Measurements from ENCODE around the gene ST6GALNAC4. TPM values are rescaled to one million over a fixed set of nuclear protein-coding genes. Genes with fewer than 3 reads are reported as not detected.

ST6GALNAC4 gene
- total RNA-seq, 1 experiment from 2014 or later, result 15.4 TPM

DNA sequence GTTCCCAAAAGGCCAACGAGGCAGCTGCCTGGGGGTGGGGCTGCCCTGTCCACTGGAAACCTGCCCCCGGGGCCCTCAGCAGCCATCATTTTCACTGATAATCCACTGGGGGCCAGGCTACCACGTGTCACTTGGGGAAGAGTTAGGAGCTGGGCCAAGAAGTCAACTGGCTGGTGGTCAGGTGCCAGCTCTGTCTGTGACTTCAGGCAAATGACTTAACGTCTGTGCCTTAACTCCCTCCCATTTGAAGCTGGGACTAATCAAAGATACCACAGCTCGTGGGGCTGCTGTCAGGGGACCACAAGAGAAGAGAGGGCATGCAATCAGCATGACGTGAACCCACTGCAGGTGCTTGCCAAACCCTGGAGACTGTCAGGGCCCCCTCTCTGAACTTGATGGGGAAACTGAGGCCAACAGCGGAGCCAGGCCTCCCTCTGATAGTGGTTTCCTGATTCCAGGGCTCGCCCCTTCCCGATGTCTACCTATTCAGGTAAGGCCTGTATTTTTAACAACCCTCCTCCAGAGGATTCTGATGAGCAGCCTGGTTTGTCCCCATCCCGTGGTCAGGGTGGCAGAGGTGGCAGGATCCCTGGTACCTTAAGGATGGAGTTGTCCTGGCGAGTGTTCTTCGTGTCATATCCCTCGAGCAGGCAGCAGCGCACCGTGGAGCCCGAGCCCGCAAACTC is 33.1 kb upstream of the ST6GALNAC4 start:
- Mint-ChIP-seq H3K9me3 (no peaks in the 10 kb centered on the region), H3K4me1 (peaks cover 0 to 6% of the 10 kb centered on the region in 2 experiments; a peak in 1 of 4 replicates), H3K36me3 (ENCODE audit: insufficient read depth in 1 of 3, low read depth in 3 of 3) (peaks cover 6 to 35% (median 19%) of the 10 kb centered on the region in 3 experiments), H3K27me3 (ENCODE audit: low read depth) (no peaks in the 10 kb centered on the region), H3K4me3 (no peak overlapping the region; a peak in 1 of 5 replicates), H3K27ac (peak overlapping the region in 2 of 3 experiments; percentile 33 to 88; a peak in 4 of 7 replicates)
- Histone ChIP-seq H2BK12ac (ENCODE audit: insufficient read length, low read depth, low read length) (no peak overlapping the region), H2AFZ (ENCODE audit: low read length) (no peak overlapping the region), H2BK15ac (ENCODE audit: low read depth, low read length) (no peak overlapping the region), H2BK120ac (ENCODE audit: low read depth, low read length, poor library complexity, severe bottlenecking) (no peak overlapping the region), H3K9ac (ENCODE audit: extremely low read depth, insufficient read length, low read length) (no peak overlapping the region), H3K79me1 (ENCODE audit: insufficient read depth, low read depth, low read length, poor library complexity, severe bottlenecking) (peaks cover 3% of the 10 kb centered on the region), H2BK20ac (ENCODE audit: low read depth, low read length, poor library complexity, severe bottlenecking) (no peak overlapping the region), H4K5ac (ENCODE audit: insufficient read length, low read depth, low read length) (no peak overlapping the region), H3K9me3 (ENCODE audit: control insufficient read depth, low read depth, low read length) (no peaks in the 10 kb centered on the region), H2BK5ac (ENCODE audit: insufficient read length, low read length) (no peak overlapping the region), H3K18ac (ENCODE audit: insufficient read length, low read depth, low read length) (no peak overlapping the region), H3K27me3 (ENCODE audit: insufficient read depth, low read length) (no peaks in the 10 kb centered on the region), H3K4ac (ENCODE audit: low read depth, low read length) (no peak overlapping the region), H2AK5ac (ENCODE audit: insufficient read length, low read length) (no peak overlapping the region), H3K23me2 (ENCODE audit: insufficient read length, low read depth, low read length, poor library complexity, severe bottlenecking) (no peaks in the 10 kb centered on the region), H4K91ac (ENCODE audit: insufficient read length, low read depth, low read length) (no peak overlapping the region), H4K20me1 (ENCODE audit: control insufficient read depth, insufficient read depth, insufficient read length) (no peaks in the 10 kb centered on the region), H3K14ac (ENCODE audit: insufficient read depth, low read length) (no peak overlapping the region), H3K79me2 (ENCODE audit: insufficient read depth, low read length) (peaks cover 5% of the 10 kb centered on the region; the same call in 1 of the 2 replicates), H3K23ac (ENCODE audit: insufficient read length, low read depth, low read length) (no peak overlapping the region), H3T11ph (ENCODE audit: low read length) (no peak overlapping the region), H3K56ac (ENCODE audit: insufficient read length, low read depth, low read length) (no peak overlapping the region), H3K4me1 (ENCODE audit: insufficient read depth, low read length) (no peaks in the 10 kb centered on the region), H3K27ac (ENCODE audit: insufficient read length, low read depth, low read length) (no peak overlapping the region), H4K8ac (replicated peaks; ENCODE audit: insufficient read length, low read depth, low read length) (no peak overlapping the region), H3K4me2 (ENCODE audit: insufficient read depth, insufficient read length, low read length) (no peak overlapping the region)
- TF ChIP-seq, protein P1, sequence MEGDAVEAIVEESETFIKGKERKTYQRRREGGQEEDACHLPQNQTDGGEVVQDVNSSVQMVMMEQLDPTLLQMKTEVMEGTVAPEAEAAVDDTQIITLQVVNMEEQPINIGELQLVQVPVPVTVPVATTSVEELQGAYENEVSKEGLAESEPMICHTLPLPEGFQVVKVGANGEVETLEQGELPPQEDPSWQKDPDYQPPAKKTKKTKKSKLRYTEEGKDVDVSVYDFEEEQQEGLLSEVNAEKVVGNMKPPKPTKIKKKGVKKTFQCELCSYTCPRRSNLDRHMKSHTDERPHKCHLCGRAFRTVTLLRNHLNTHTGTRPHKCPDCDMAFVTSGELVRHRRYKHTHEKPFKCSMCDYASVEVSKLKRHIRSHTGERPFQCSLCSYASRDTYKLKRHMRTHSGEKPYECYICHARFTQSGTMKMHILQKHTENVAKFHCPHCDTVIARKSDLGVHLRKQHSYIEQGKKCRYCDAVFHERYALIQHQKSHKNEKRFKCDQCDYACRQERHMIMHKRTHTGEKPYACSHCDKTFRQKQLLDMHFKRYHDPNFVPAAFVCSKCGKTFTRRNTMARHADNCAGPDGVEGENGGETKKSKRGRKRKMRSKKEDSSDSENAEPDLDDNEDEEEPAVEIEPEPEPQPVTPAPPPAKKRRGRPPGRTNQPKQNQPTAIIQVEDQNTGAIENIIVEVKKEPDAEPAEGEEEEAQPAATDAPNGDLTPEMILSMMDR (conservative IDR thresholded peaks at IDR 0.05), result no peak
- no peak for DNase-seq
- no CpG with 5 or more reads among the region's 17 CpGs for WGBS (ENCODE audit: extremely low coverage, insufficient read length, low lambda C conversion rate)

All from H9 (cell line).